Smooth muscle cell (in vitro differentiated cells): ENCODE measurements around the gene TGFB2. TPM values are rescaled to one million over a fixed set of nuclear protein-coding genes. Genes with fewer than 3 reads are reported as not detected.

Experiments used
- DNase-seq: peaks from one replicate; lab custom pipeline; 2025; ENCODE audit not compliant: unreplicated experiment; lab: John Stamatoyannopoulos, UW
- H2AFZ ChIP-seq: fragments of 200-600 bp; sonication (generic); 2 replicates; pipeline ENCODE4 v1.6.0; 2016; ENCODE audit warnings: antibody characterized with exemption, low read depth, mild to moderate bottlenecking
- H3F3A ChIP-seq: fragments of 200-600 bp; sonication (generic); 2 replicates; pipeline ENCODE4 v1.6.0; 2017; ENCODE audit warnings: antibody characterized with exemption, low read depth
- H3K27ac ChIP-seq: fragments of 200-600 bp; sonication (generic); 2 replicates; pipeline ENCODE4 v1.5.1; 2016; ENCODE audit warnings: low read depth, mild to moderate bottlenecking
- H3K27me3 ChIP-seq: fragments of 200-600 bp; sonication (generic); 2 replicates; pipeline ENCODE4 v1.6.1; 2016; ENCODE audit warnings: low read depth, mild to moderate bottlenecking
- H3K36me3 ChIP-seq: fragments of 200-600 bp; sonication (generic); 2 replicates; pipeline ENCODE4 v1.5.1; 2016; ENCODE audit warnings: low read depth
- H3K4me1 ChIP-seq: fragments of 200-600 bp; sonication (generic); 2 replicates; pipeline ENCODE4 v1.5.1; 2016; ENCODE audit warnings: low read depth
- H3K4me2 ChIP-seq: fragments of 200-600 bp; sonication (generic); 2 replicates; pipeline ENCODE4 v1.6.0; 2016; ENCODE audit warnings: mild to moderate bottlenecking
- H3K4me3 ChIP-seq: fragments of 200-600 bp; sonication (generic); 2 replicates; pipeline ENCODE4 v1.5.1; 2016; ENCODE audit warnings: mild to moderate bottlenecking
- H3K79me2 ChIP-seq: fragments of 200-600 bp; sonication (generic); 2 replicates; pipeline ENCODE4 v1.6.0; 2016; ENCODE audit warnings: low read depth, mild to moderate bottlenecking
- H3K9ac ChIP-seq: fragments of 200-600 bp; sonication (generic); 2 replicates; pipeline ENCODE4 v1.6.0; 2016; ENCODE audit warnings: low read depth
- H3K9me3 ChIP-seq: fragments of 200-600 bp; sonication (generic); replicated peaks from 2 replicates; pipeline ENCODE4 v1.5.1; 2016; ENCODE audit warnings: low read depth
- H4K20me1 ChIP-seq: fragments of 200-600 bp; sonication (generic); 2 replicates; pipeline ENCODE4 v1.6.0; 2016; ENCODE audit warnings: low read depth
- WGBS: methylation state at CpG from one replicate; pipeline ENCODE4 v1.1.7; 2016; ENCODE audit warnings: low lambda C conversion rate; 5-methylcytosine and 5-hydroxymethylcytosine counted together
- polyA plus RNA-seq: library from polyadenylated mRNA; unstranded; fragments of >200 nt; fragmentation: Nextera tagmentation; extraction: Ambion mirVana; gene quantifications from 2 replicates; pipeline ENCODE4 v1.2.1, GENCODE V29; 2016
- total RNA-seq: library from RNA; depleted of rRNA; stranded (reverse); fragments of >200 nt; gene quantifications from 2 replicates; pipeline ENCODE4 v1.2.3, GENCODE V29; 2014
- TF ChIP-seq, protein P1 (sequence below): fragments of 200-600 bp; sonication (generic); IDR thresholded peaks from 2 replicates; pipeline ENCODE4 v1.5.1; 2017; ENCODE audit warnings: borderline replicate concordance, mild to moderate bottlenecking, antibody characterized with exemption; ENCODE audit not compliant: insufficient read depth, poor library complexity, severe bottlenecking

TGFB2 gene
- total and polyA plus RNA-seq, 2 experiments from 2014 or later, result 29.1 to 63.3 TPM

DNA sequence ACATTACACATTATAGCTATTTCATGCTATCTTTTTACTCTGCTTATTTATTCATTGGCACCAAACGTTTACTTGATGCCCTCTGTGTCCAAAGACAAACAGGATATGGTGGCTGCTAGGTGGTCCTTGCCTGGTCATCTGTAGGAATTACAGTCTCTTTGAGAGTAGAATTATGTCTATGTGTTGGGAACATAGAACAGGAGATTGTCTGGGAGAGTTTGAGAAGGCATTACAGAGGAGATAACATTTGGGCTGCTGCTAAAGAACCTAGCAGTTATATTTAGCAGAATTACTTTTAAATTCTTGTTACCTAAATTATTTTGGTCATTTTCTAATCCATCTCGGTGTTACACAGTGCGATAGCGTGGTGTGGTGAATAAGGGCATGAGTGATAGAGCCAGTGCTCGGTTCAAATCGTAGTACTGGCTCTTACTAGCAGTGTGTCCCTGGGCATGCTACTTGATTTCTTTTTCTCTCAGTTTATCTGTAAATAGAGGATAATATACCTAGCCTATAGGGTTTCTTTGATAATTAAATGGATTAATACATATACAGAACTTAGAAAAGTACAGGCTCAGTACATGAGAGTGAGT, 39.6 kb upstream of the TGFB2 start:
- Histone ChIP-seq H3K4me1 (peaks cover 5% of the 10 kb centered on the region), H3K4me3 (no peak overlapping the region), H3K4me2 (no peak overlapping the region), H3K9me3 (no peaks in the 10 kb centered on the region), H3K79me2 (no peaks in the 10 kb centered on the region), H3K27ac (no peak overlapping the region), H3K9ac (no peak overlapping the region), H3F3A (no peaks in the 10 kb centered on the region), H4K20me1 (no peaks in the 10 kb centered on the region), H2AFZ (no peak overlapping the region), H3K36me3 (peaks cover 4% of the 10 kb centered on the region), H3K27me3 (no peaks in the 10 kb centered on the region)
- 81% methylated on average over 6 of the region's 6 CpGs for WGBS
- TF ChIP-seq, protein P1, sequence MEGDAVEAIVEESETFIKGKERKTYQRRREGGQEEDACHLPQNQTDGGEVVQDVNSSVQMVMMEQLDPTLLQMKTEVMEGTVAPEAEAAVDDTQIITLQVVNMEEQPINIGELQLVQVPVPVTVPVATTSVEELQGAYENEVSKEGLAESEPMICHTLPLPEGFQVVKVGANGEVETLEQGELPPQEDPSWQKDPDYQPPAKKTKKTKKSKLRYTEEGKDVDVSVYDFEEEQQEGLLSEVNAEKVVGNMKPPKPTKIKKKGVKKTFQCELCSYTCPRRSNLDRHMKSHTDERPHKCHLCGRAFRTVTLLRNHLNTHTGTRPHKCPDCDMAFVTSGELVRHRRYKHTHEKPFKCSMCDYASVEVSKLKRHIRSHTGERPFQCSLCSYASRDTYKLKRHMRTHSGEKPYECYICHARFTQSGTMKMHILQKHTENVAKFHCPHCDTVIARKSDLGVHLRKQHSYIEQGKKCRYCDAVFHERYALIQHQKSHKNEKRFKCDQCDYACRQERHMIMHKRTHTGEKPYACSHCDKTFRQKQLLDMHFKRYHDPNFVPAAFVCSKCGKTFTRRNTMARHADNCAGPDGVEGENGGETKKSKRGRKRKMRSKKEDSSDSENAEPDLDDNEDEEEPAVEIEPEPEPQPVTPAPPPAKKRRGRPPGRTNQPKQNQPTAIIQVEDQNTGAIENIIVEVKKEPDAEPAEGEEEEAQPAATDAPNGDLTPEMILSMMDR, result no peak
- DNase-seq, result no peak

DNA sequence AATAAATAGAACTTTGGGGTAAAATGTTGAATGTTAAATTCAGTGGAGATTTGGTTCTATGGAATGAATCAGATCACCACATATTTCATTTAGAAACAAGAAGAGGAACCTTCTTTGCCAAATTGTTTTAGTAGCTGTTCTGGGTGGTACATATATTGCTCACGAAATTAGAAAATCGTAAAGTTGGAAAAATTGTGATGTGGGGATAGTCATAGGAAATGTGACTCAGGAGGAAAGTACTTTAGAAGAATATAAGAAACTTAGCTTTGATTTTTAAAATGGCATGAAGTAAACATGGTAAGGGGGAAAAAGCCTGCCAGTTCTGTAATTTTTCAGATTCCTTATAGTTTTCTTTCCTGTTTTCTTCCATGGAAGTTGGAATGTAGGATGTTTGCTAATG, 32.6 kb upstream of the TGFB2 start:
- Histone ChIP-seq H3F3A (no peaks in the 10 kb centered on the region), H3K9ac (no peak overlapping the region), H3K9me3 (no peaks in the 10 kb centered on the region), H3K27ac (no peak overlapping the region), H4K20me1 (no peaks in the 10 kb centered on the region), H3K4me2 (no peak overlapping the region), H3K27me3 (no peaks in the 10 kb centered on the region), H3K79me2 (no peaks in the 10 kb centered on the region), H2AFZ (no peak overlapping the region), H3K4me1 (no peaks in the 10 kb centered on the region), H3K36me3 (no peaks in the 10 kb centered on the region), H3K4me3 (no peak overlapping the region)
- no peak for DNase-seq
- TF ChIP-seq, protein P1, result no peak
- 83% methylated on average over 2 of the region's 2 CpGs for WGBS

DNA sequence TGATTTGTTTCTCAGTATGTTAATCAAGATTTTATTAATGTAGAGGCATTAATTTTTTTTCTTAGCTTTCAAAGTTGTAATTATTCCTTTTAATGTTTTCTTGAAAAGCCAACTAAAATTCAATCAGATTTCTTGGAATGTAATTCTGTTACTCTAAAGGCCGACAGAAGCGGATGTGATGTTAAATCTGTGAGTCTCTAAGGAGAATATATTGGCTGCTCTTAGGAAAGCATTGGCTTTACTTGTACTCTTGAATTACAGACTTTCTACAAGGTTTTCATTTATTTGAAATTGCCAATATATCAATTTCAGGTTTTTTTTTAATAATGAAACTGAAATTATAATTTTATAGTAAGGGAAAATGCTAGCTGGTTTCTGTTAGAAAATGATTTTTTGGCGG, 30.8 kb upstream of the TGFB2 start:
- 97% methylated on average over 3 of the region's 3 CpGs for WGBS
- H3K4me1 ChIP-seq, result no peaks in the 10 kb centered on the region

More for the DNA sequence above, 30.8 kb upstream of the TGFB2 start:
- Histone ChIP-seq H3K79me2 (no peaks in the 10 kb centered on the region), H3K4me2 (no peak overlapping the region), H3F3A (no peaks in the 10 kb centered on the region), H3K9me3 (no peaks in the 10 kb centered on the region), H4K20me1 (no peaks in the 10 kb centered on the region), H3K9ac (no peak overlapping the region), H3K36me3 (no peaks in the 10 kb centered on the region), H3K27ac (no peak overlapping the region), H3K4me3 (no peak overlapping the region), H2AFZ (no peak overlapping the region), H3K27me3 (no peaks in the 10 kb centered on the region)
- DNase-seq, result no peak
- TF ChIP-seq, protein P1, result no peak
